Fibroblast of mammary gland (primary cell): ENCODE data around the gene HOXB9.

Source experiments
- DNase-seq: peaks from one replicate; pipeline ENCODE4 v3.0.0-alpha.2; 2010; ENCODE audit warnings: low read depth
- H3K4me3 ChIP-seq: 2 replicates; pipeline ENCODE4 v1.5.1; 2011; ENCODE audit warnings: low read depth, mild to moderate bottlenecking, low read length, moderate library complexity; ENCODE audit not compliant: control insufficient read depth
- CTCF ChIP-seq: conservative IDR thresholded peaks from 2 replicates; pipeline ENCODE4 v1.5.1; 2011; ENCODE audit warnings: low read depth, low read length, inconsistent platforms; ENCODE audit not compliant: control insufficient read depth, insufficient read depth

The HOXB9 gene

GRCh38 chr17:48643697-48644012, 17.5 kb upstream of the HOXB9 start:
- no peak for TF ChIP-seq CTCF
- no peak overlapping the region for H3K4me3 ChIP-seq
- no peak for DNase-seq

DNA sequence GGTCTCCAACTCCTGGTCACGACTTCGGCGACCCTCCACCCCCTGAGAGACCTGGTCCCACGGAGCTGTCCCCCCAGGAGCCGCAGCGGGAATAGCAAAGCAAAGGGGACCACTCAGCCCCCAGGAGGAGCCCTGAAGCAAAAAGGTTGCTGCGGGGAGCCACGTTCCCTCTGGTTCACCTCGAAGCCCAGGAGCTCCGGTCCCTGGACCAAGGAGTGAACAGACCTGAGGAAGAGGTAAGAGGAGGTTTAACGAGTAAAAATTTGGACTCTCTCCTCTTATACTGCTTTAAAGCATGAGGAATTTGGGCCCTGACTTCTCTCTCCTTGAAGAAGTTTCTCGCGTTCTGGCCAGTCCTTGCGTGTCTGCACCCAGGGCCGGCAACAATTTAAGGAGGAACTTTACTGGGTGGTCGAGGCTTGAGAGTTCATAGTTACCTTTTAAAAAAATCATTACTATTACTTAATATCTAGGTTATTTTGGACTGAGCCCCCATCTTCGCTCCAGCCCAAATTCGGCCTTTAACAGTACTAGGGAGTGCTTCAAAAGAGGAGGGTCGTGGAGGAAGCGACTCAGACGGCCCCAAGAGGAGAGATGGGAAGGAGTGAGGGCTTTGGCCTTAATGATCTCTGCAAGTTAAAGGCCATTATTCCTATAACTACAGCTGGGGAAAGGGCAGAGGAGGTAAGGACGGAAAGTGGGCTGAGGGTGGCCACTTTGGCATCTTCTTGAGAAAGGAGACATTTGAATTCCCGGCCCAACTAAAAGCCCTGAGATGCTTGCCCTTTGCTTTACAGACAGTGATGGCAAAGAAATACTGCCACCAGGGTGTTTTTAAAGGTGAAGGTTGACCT, 16.9 kb upstream of the HOXB9 start:
- no peak overlapping the region for H3K4me3 ChIP-seq
- no peak for TF ChIP-seq CTCF
- DNase-seq: no peak

- no peak overlapping the region for H3K4me3 ChIP-seq
- DNase-seq: no peak
- TF ChIP-seq CTCF: no peak
Observed at GRCh38 chr17:48642059-48642842, 16.1 kb upstream of the HOXB9 start.

- TF ChIP-seq CTCF: no peak
- DNase-seq: no peak
- H3K4me3 ChIP-seq: no peak overlapping the region
Observed at GRCh38 chr17:48641541-48642058, 15.4 kb upstream of the HOXB9 start.

DNA sequence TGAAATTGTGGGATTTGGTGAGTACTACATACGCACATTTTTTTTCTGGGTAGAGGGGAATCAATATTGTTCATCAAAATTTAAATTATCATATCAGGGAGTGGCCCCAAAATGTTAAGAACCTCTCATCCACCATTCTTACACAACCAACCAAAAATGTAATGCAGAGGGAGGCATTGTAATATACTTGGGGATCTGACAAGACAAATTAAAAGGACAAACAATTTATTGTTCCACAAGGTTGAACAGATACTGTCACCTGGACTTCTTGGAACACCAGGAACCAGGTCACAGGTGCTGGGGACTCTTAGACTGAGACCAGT, 14.7 kb upstream of the HOXB9 start:
- no peak for DNase-seq
- H3K4me3 ChIP-seq: no peak overlapping the region
- no peak for TF ChIP-seq CTCF

DNA sequence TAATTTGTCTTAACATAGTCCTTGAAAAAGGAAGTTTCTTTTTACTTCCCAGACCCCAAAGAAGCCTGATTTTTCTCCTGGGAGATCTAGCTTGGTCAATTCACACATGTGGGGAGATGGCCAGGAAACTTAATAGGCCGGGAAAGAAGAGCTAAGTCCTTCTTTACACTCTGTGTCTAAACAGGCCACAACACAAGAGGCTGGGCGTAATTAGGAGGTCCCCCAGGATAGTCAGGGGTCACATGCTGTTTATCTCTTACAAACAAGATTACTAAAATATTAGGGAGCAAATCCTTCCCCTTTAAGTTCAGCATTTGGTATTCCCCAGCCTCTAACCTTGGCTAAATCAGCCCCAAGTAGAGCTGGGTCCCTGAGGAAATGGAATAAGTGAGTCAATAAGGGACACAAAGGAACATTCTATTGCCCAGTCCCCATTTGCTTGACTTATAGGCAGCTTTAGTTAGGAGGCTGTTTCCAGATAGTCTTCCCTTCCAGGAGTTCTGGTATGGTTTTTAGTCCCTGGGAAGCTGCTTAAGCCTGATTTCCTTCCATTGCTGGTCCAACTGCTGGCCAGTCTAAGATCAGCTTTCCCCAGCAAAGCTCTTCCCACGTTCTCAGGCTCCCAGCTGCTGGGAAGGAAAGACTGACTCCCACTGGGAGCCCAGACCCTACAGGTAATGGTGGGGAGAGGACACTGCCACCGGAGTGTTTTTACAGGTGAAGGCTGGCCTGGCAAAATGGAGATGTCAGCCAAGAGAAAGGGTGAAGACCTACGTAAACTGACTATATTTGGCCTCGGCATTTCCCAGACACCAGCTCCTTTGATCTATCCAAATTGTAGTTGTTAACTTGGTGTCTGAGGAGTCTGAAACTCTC, 14.1 kb upstream of the HOXB9 start:
- TF ChIP-seq CTCF: no peak
- no peak overlapping the region for H3K4me3 ChIP-seq
- DNase-seq: no peak
